BJ (cell line): Measurements from ENCODE around the gene SDE2. TPM values are rescaled to one million over a fixed set of nuclear protein-coding genes. Genes with fewer than 3 reads are reported as not detected.
"Not testable (repeated sequence)": the region's sequence is repeated elsewhere in the genome, so short reads cannot be mapped to it uniquely, and the experiment has no call there.

Experiments
- CTCF ChIA-PET: fragments of 350-600 bp; formaldehyde crosslinking; extraction: SDS; loops from one replicate; lab custom pipeline; 2021; ENCODE audit warnings: antibody characterized with exemption, inconsistent platforms; lab: Yijun Ruan, JAX
- POLR2A ChIA-PET: fragments of 300-600 bp; sonication (Branson Sonifier 250); formaldehyde crosslinking; extraction: SDS; loops from one replicate; lab custom pipeline; 2021; ENCODE audit warnings: antibody characterized with exemption; lab: Charles Lee
- DNase-seq: peaks from one replicate; pipeline ENCODE4 v3.0.0-alpha.2; 2011; ENCODE audit warnings: low read depth
- H3K27me3 ChIP-seq: 2 replicates; pipeline ENCODE4 v1.6.0; 2011; ENCODE audit warnings: low read length; ENCODE audit not compliant: control insufficient read depth, insufficient read depth
- H3K36me3 ChIP-seq: 2 replicates; pipeline ENCODE4 v1.5.1; 2011; ENCODE audit warnings: low read length; ENCODE audit not compliant: control insufficient read depth, insufficient read depth
- H3K4me3 ChIP-seq: 2 replicates; pipeline ENCODE4 v1.5.1; 2011; ENCODE audit warnings: low read depth, mild to moderate bottlenecking, control low read depth, low read length
- CTCF ChIP-seq: IDR thresholded peaks from 2 replicates; pipeline ENCODE4 v1.5.1; 2011; ENCODE audit warnings: low read depth, mild to moderate bottlenecking, control low read depth, inconsistent platforms, low read length, moderate library complexity; ENCODE audit not compliant: insufficient read depth
- polyA plus RNA-seq: library from polyadenylated mRNA; depleted of rRNA; stranded (reverse); fragments of >200 nt; gene quantifications from 2 replicates; pipeline ENCODE4 v1.2.3, GENCODE V29; 2011

The SDE2 gene
- polyA plus RNA-seq, 1 experiment = 8.0 TPM

DNA sequence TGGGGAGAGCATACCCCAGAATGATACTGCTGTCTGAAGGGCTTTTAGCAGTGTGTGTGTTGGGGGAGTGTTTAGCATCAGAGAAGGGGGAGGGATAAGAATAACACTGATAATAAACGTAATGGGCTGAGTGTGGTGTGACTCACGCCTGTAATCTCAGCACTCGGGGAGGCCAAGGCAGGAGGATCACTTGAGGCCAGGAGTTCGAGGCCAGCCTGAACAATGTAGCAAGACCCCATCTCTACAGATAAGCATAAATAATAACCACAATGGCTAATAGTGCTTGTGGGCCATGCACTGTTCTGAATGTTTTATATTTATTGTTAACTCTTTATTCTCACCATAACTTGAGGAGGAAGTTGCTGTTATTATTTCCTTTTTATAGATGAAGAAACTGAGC lies 55.6 kb downstream of the SDE2 start:
- H3K4me3 ChIP-seq = no peak overlapping the region
- no peak for TF ChIP-seq CTCF
- peaks cover 6% of the 10 kb centered on the region for H3K27me3 ChIP-seq
- ChIA-PET CTCF (interaction anchor here (1.2 kb wide), 1 partner anchor 469 kb away, joined by 3 read pairs; no protein-coding TSS in a partner anchor), POLR2A (no interaction called here)
- no peaks in the 10 kb centered on the region for H3K36me3 ChIP-seq
- DNase-seq = no peak

DNA sequence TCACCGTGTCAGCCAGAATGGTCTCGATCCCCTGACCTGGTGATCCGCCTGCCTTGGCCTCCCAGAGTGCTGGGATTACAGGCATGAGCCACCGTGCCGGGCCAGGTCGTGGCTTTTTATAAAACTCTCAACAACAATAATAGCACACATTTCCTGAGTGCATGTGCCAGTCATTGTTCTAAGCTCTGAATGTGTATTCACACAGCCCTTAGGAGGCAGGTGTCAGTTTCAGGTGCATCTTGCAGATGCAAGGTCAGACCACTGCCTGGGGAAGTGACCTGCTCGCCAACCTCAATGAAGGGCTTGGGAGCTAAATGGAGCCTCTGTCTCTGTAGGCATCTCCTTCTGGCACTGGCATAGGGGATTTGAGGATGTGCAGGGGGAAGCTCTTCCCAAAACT lies 56.6 kb downstream of the SDE2 start:
- DNase-seq = no peak
- Histone ChIP-seq H3K4me3 (no peak overlapping the region), H3K36me3 (no peaks in the 10 kb centered on the region), H3K27me3 (peaks cover 3% of the 10 kb centered on the region; the same call in 1 of the 2 replicates)
- ChIA-PET CTCF (interaction anchor here (1.2 kb wide), 1 partner anchor 468 kb away, joined by 3 read pairs; no protein-coding TSS in a partner anchor), POLR2A (no interaction called here)
- no peak for TF ChIP-seq CTCF

GRCh38 chr1:225941942-225942222 lies 57.3 kb downstream of the SDE2 start:
- H3K4me3 ChIP-seq = no peak overlapping the region
- DNase-seq = no peak
- peaks cover 3% of the 10 kb centered on the region; the same call in 1 of the 2 replicates for H3K27me3 ChIP-seq
- H3K36me3 ChIP-seq = no peaks in the 10 kb centered on the region
- CTCF ChIA-PET = no interaction called here
- TF ChIP-seq CTCF = no peak
- POLR2A ChIA-PET = no interaction called here

DNA sequence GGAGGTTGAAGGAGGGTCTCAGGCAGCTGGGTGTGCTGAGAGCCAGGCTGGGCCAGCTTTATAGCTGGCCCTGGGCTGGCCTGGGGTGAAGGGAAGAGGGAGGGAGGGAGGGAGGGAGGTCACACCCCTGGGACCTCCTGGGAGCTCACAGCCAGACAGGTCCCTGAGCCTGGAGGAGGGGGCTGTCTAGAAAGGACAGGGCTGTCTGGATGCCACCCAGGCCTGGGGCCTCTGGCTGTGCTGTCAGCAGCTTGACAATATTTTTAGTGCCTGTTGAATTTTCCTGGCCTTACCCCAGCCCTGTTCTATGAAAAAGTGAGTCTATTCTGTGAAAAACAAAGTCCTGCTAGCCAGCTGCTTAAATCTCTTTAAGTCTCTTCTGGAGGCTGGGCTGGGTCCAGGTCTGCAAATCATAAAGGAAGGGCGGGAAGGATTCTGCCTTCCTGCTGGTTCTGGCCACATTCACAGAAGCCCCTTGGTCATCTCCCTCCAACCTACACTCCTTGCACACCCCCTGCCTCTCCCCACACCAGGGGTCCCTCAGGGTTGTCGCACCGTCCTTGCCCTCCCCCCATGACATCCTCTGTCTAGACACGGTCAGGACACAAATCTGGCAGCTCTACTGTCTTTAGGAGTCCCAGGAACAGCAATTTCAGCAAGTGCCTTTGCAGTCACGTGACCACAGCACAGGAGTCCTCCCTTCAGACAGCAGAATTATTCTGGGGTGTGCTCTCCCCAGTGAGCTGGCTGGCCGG lies 57.8 kb downstream of the SDE2 start, which contains the start of gene LEFTY2:
Gene LEFTY2, minus strand, starts transcription at position 34 of the 755 bp plus-strand sequence. CDS start 80 bp downstream, outside the sequence.
- ChIA-PET POLR2A (no interaction called here), CTCF (interaction anchor here (0.7 to 1.2 kb wide), 2 partner anchors 9 to 164 kb away, joined by 3 read pairs; partner anchors contain the start of gene SRP9)
- Histone ChIP-seq H3K36me3 (no peaks in the 10 kb centered on the region), H3K27me3 (peaks cover 2% of the 10 kb centered on the region; the same call in 1 of the 2 replicates), H3K4me3 (no peak within 1 kb of the TSS)
- no peak for DNase-seq
- TF ChIP-seq CTCF = no peak

DNA sequence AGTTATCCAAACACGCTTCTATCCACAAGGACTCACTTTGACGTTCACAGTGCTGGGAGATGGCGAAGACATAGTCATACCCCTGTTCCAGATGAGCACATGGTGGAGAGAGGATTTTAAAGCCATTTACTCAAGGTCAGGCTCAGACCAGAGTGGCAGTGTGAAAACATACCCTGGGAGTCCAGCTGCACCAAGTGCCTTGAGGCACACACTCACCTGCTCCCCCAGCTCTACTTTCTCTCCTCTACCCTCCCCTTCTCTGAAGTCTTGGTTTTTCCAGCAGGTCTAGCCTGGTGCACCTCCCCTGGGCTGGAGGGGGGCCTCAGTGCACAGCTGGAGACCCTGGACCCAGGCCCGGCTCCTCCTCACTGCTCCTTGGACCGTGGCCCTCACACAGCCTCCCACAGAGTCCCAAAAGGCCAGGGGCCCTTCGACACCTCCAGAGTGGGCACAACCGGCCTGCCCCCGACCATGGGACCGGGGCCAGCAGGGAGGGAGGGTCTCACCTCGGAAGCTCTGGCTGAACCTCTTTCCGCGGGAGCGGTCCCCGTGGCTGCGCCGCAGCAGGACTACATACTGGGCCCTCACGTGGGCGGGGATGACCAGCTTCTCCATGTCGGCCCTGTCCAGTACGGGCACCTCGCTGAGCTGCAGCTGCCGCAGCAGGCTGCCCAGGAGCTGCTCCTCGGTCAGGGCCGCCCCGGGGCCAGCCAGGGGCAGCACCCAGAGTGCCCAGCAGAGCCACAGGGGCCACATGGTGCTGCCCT lies 58.6 kb downstream of the SDE2 start:
- POLR2A ChIA-PET = no interaction called here
- no peak overlapping the region for H3K4me3 ChIP-seq
- H3K36me3 ChIP-seq = no peaks in the 10 kb centered on the region
- TF ChIP-seq CTCF = no peak
- H3K27me3 ChIP-seq = no peaks in the 10 kb centered on the region; the same call in 1 of the 2 replicates
- CTCF ChIA-PET = interaction anchor here (0.7 to 1.2 kb wide), 2 partner anchors 8 to 163 kb away, joined by 3 read pairs; partner anchors contain the start of gene SRP9
- no peak for DNase-seq

GRCh38 chr1:225939939-225940310 lies 59.2 kb downstream of the SDE2 start:
- H3K27me3 ChIP-seq, DNase-seq, POLR2A ChIA-PET, H3K36me3 ChIP-seq, H3K4me3 ChIP-seq, CTCF ChIA-PET: not testable (repeated sequence)

- H3K36me3 ChIP-seq, DNase-seq, H3K27me3 ChIP-seq, POLR2A ChIA-PET, H3K4me3 ChIP-seq: not testable (repeated sequence)
- CTCF ChIA-PET = interaction anchor here (1.0 kb wide), 1 partner anchor 22 kb away, joined by 4 read pairs; no protein-coding TSS in a partner anchor
These were observed 59.8 kb downstream of the SDE2 start for GRCh38 chr1:225939097-225939938.
